ENCODE results near the gene QKI. TPM values are rescaled to one million over a fixed set of nuclear protein-coding genes. Genes with fewer than 3 reads are reported as not detected.

Gene QKI
- total RNA-seq, 1 experiment from 2014 or later: 134 TPM

- Histone ChIP-seq H3K4me3 (ENCODE audit: low read depth, low read length) (no peak overlapping the region), H3K27me3 (replicated peaks; ENCODE audit: control insufficient read depth, insufficient read depth, low read length) (no peaks in the 10 kb centered on the region), H3K4me1 (no peaks in the 10 kb centered on the region), H3K36me3 (ENCODE audit: control insufficient read depth, insufficient read depth, low read length) (no peaks in the 10 kb centered on the region), H3K9me3 (no peaks in the 10 kb centered on the region)
- POLR2A ChIA-PET: no interaction called here
- no peak for DNase-seq
- no peak for TF ChIP-seq CTCF (IDR thresholded peaks at IDR 0.05; ENCODE audit: insufficient read depth in 1 of 2, low read depth in 1 of 2, low read length in 1 of 2, severe bottlenecking in 1 of 2, unreplicated experiment in 1 of 2)
- CTCF ChIA-PET: interaction anchor here (0.9 kb wide), 1 partner anchor 183 kb away, joined by 3 read pairs; no protein-coding TSS in a partner anchor
- H3K9me3 Mint-ChIP-seq (ENCODE audit: unreplicated experiment): no peaks in the 10 kb centered on the region
- no peak overlapping the region for H3K4me3 Mint-ChIP-seq (ENCODE audit: unreplicated experiment)
- H3K27me3 Mint-ChIP-seq (ENCODE audit: insufficient read depth, unreplicated experiment): peaks cover 11% of the 10 kb centered on the region
- BruUV-seq (replicated peaks): no TSS peak
- intact Hi-C loops (cut with micrococcal nuclease; ENCODE audit: unreplicated experiment): no loop called here
- no peaks in the 10 kb centered on the region for H3K36me3 Mint-ChIP-seq (ENCODE audit: insufficient read depth, unreplicated experiment)
- no peak overlapping the region for H3K27ac Mint-ChIP-seq (ENCODE audit: unreplicated experiment)
- H3K4me1 Mint-ChIP-seq (ENCODE audit: low read depth, unreplicated experiment): no peaks in the 10 kb centered on the region
Measured at GRCh38 chr6:163599684-163600083, 185.2 kb downstream of the QKI start.

GRCh38 chr6:163600331-163600730 lies 185.8 kb downstream of the QKI start:
- H3K4me3 Mint-ChIP-seq (ENCODE audit: unreplicated experiment): no peak overlapping the region
- no peaks in the 10 kb centered on the region for H3K4me1 Mint-ChIP-seq (ENCODE audit: low read depth, unreplicated experiment)
- POLR2A ChIA-PET: no interaction called here
- no TSS peak for BruUV-seq (replicated peaks)
- CTCF ChIA-PET: interaction anchor here (0.9 kb wide), 1 partner anchor 184 kb away, joined by 3 read pairs; no protein-coding TSS in a partner anchor
- no peak overlapping the region for H3K27ac Mint-ChIP-seq (ENCODE audit: unreplicated experiment)
- Histone ChIP-seq H3K4me1 (no peaks in the 10 kb centered on the region), H3K4me3 (ENCODE audit: low read depth, low read length) (no peak overlapping the region), H3K36me3 (ENCODE audit: control insufficient read depth, insufficient read depth, low read length) (no peaks in the 10 kb centered on the region), H3K27me3 (replicated peaks; ENCODE audit: control insufficient read depth, insufficient read depth, low read length) (no peaks in the 10 kb centered on the region), H3K9me3 (no peaks in the 10 kb centered on the region)
- intact Hi-C loops (cut with micrococcal nuclease; ENCODE audit: unreplicated experiment): no loop called here
- TF ChIP-seq CTCF (IDR thresholded peaks at IDR 0.05; ENCODE audit: insufficient read depth in 1 of 2, low read depth in 1 of 2, low read length in 1 of 2, severe bottlenecking in 1 of 2, unreplicated experiment in 1 of 2): no peak
- H3K36me3 Mint-ChIP-seq (ENCODE audit: insufficient read depth, unreplicated experiment): no peaks in the 10 kb centered on the region
- H3K27me3 Mint-ChIP-seq (ENCODE audit: insufficient read depth, unreplicated experiment): peaks cover 11% of the 10 kb centered on the region
- no peak for DNase-seq
- no peaks in the 10 kb centered on the region for H3K9me3 Mint-ChIP-seq (ENCODE audit: unreplicated experiment)

GRCh38 chr6:163600781-163601180 lies 186.3 kb downstream of the QKI start:
- DNase-seq: no peak
- peaks cover 11% of the 10 kb centered on the region for H3K27me3 Mint-ChIP-seq (ENCODE audit: insufficient read depth, unreplicated experiment)
- ChIA-PET CTCF (interaction anchor here (0.9 kb wide), 1 partner anchor 184 kb away, joined by 3 read pairs; no protein-coding TSS in a partner anchor), POLR2A (no interaction called here)
- no peaks in the 10 kb centered on the region for H3K36me3 Mint-ChIP-seq (ENCODE audit: insufficient read depth, unreplicated experiment)
- BruUV-seq (replicated peaks): no TSS peak
- H3K4me3 Mint-ChIP-seq (ENCODE audit: unreplicated experiment): no peak overlapping the region
- Histone ChIP-seq H3K4me1 (no peaks in the 10 kb centered on the region), H3K9me3 (no peaks in the 10 kb centered on the region), H3K36me3 (ENCODE audit: control insufficient read depth, insufficient read depth, low read length) (no peaks in the 10 kb centered on the region), H3K4me3 (ENCODE audit: low read depth, low read length) (no peak overlapping the region), H3K27me3 (replicated peaks; ENCODE audit: control insufficient read depth, insufficient read depth, low read length) (no peaks in the 10 kb centered on the region)
- no peak overlapping the region for H3K27ac Mint-ChIP-seq (ENCODE audit: unreplicated experiment)
- H3K4me1 Mint-ChIP-seq (ENCODE audit: low read depth, unreplicated experiment): no peaks in the 10 kb centered on the region
- H3K9me3 Mint-ChIP-seq (ENCODE audit: unreplicated experiment): no peaks in the 10 kb centered on the region
- intact Hi-C loops (cut with micrococcal nuclease; ENCODE audit: unreplicated experiment): no loop called here
- TF ChIP-seq CTCF (IDR thresholded peaks at IDR 0.05; ENCODE audit: insufficient read depth in 1 of 2, low read depth in 1 of 2, low read length in 1 of 2, severe bottlenecking in 1 of 2, unreplicated experiment in 1 of 2): no peak

Data from Caco-2 (cell line).